ENCODE results near the gene PARD3B. TPM values are rescaled to one million over a fixed set of nuclear protein-coding genes. Genes with fewer than 3 reads are reported as not detected.

Gene PARD3B
- total and polyA plus RNA-seq, 2 of the 8 experiments (the other 6 are each of a cell fraction or from before 2014, with no cell fraction given): 1.2 to 5.7 TPM

DNA sequence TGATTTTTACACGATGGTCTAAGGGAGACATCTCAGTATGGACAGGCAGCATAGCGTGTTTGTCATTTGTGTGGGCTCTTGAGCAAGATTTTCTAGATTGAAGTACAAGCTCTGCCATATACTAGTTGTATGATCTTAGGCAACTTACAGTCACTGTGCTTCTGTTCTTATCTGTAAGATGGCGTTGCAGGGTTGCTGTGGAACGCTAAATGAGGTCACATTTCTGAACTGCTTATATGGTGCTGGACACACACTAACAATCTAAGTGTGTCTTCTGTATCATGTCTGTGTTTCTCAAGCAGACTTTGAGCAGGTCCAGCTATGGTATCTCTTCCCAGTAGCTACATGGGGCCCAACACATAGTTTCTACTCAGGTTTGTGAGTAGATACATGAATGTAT, 29.2 kb downstream of the PARD3B start:
- Histone ChIP-seq H4K8ac (ENCODE audit: extremely low read depth, insufficient read depth, low read length) (no peak overlapping the region), H2AFZ (ENCODE audit: low read length) (no peak overlapping the region), H3K4me1 (replicated peaks in 1 of 4; ENCODE audit: control insufficient read depth in 3 of 4, insufficient read depth in 4 of 4, low read length in 3 of 4) (no peaks in the 10 kb centered on the region), H3K14ac (ENCODE audit: insufficient read length) (no peak overlapping the region), H3K4ac (replicated peaks; ENCODE audit: insufficient read length, low read depth, low read length) (no peak overlapping the region), H3K27ac (ENCODE audit: low read depth, low read length) (no peak overlapping the region), H2BK15ac (ENCODE audit: low read length) (no peak overlapping the region), H3K9me3 (ENCODE audit: insufficient read depth in 2 of 2, low read depth in 1 of 2, low read length in 1 of 2) (no peaks in the 10 kb centered on the region), H3K18ac (ENCODE audit: extremely low read depth, low read length) (no peak overlapping the region), H3K23ac (ENCODE audit: insufficient read length) (no peak overlapping the region), H3K27me3 (replicated peaks in 1 of 4; ENCODE audit: control insufficient read depth in 3 of 4, extremely low read depth in 1 of 4, insufficient read depth in 3 of 4, low read length in 3 of 4) (no peaks in the 10 kb centered on the region), H4K5ac (ENCODE audit: insufficient read length, low read depth, low read length) (no peak overlapping the region), H3K79me1 (ENCODE audit: low read depth, low read length) (no peaks in the 10 kb centered on the region), H3K4me2 (ENCODE audit: insufficient read depth in 1 of 2, low read depth in 2 of 2, low read length in 2 of 2) (no peak overlapping the region), H3K36me3 (ENCODE audit: control insufficient read depth in 2 of 4, insufficient read depth in 4 of 4, low read length in 3 of 4) (no peaks in the 10 kb centered on the region), H3K9ac (replicated peaks in 1 of 4; ENCODE audit: extremely low read depth in 1 of 4, low read depth in 3 of 4, low read length in 3 of 4) (no peak overlapping the region), H2BK20ac (ENCODE audit: low read length) (no peak overlapping the region), H3K56ac (replicated peaks; ENCODE audit: insufficient read length, low read depth, low read length) (no peak overlapping the region), H2BK12ac (ENCODE audit: low read depth, low read length) (no peak overlapping the region), H3K23me2 (ENCODE audit: low read depth, low read length) (no peaks in the 10 kb centered on the region), H3K79me2 (ENCODE audit: control insufficient read depth in 1 of 2, insufficient read depth in 2 of 2, low read length in 2 of 2) (no peaks in the 10 kb centered on the region), H2BK120ac (replicated peaks; ENCODE audit: low read depth, low read length) (no peak overlapping the region), H2BK5ac (ENCODE audit: low read depth, low read length) (no peak overlapping the region), H2AK5ac (ENCODE audit: low read depth, low read length) (no peak overlapping the region), H4K20me1 (replicated peaks in 1 of 2; ENCODE audit: control insufficient read depth in 1 of 2, insufficient read depth in 2 of 2, low read length in 2 of 2) (no peaks in the 10 kb centered on the region), H4K91ac (replicated peaks; ENCODE audit: insufficient read length, low read length) (no peak overlapping the region), H3K4me3 (ENCODE audit: extremely low read depth in 1 of 4, insufficient read depth in 2 of 4, low read depth in 3 of 4, low read length in 4 of 4) (no peak overlapping the region)
- DNase-seq (ENCODE audit: low read depth in 1 of 2, low spot score in 2 of 2): no peak
- ChIA-PET CTCF (ENCODE audit: partially characterized antibody) (no interaction called here), POLR2A (ENCODE audit: partially characterized antibody) (no interaction called here)
- TF ChIP-seq CBX8 (IDR thresholded peaks at IDR 0.05; ENCODE audit: borderline replicate concordance, low read depth, low read length) (no peak), RNF2 (IDR thresholded peaks at IDR 0.05; ENCODE audit: borderline replicate concordance, low read depth, low read length, missing control alignments, poor library complexity, severe bottlenecking) (no peak), JUN (IDR thresholded peaks at IDR 0.05; ENCODE audit: low read depth, low read length) (no peak), NRF1 (IDR thresholded peaks at IDR 0.05; ENCODE audit: low read depth, low read length) (no peak), JUND (IDR thresholded peaks at IDR 0.05; ENCODE audit: low read length) (no peak), SIX5 (IDR thresholded peaks at IDR 0.05; ENCODE audit: low read depth, low read length) (no peak), PHF8 (conservative IDR thresholded peaks at IDR 0.05; ENCODE audit: low read depth, low read length) (no peak)
- FAIRE-seq: no peak
- 93% methylated on average over 4 of the region's 4 CpGs; no CpG with 5 or more reads in 1 of the 2 experiments for WGBS, 2 experiments (ENCODE audit: extremely low coverage in 1 of 2, insufficient coverage in 1 of 2, insufficient read length in 1 of 2, insufficient replicate concordance in 2 of 2, low coverage in 1 of 2, low lambda C conversion rate in 2 of 2, missing lambda C conversion rate in 1 of 2)

Measured in H1 (cell line).